Tibial nerve (tissue), 4 donors: Measurements from ENCODE around the gene BCL7A. TPM values are rescaled to one million over a fixed set of nuclear protein-coding genes. Genes with fewer than 3 reads are reported as not detected.
"Not testable (repeated sequence)": the region's sequence is repeated elsewhere in the genome, so short reads cannot be mapped to it uniquely, and the experiment has no call there.

Experiments used
- DNase-seq, 2 donors: peaks; one replicate each; pipeline ENCODE4 v3.0.0-alpha.2; 2019; ENCODE audit warnings: low spot score in 2 of 2
- H3K27ac ChIP-seq, 4 donors: fragments of 200-600 bp; sonication (generic) in 3 of 4; one replicate each; pipeline ENCODE4 v1.5.1; 2017 to 2019; ENCODE audit warnings: mild to moderate bottlenecking in 1 of 4
- H3K27me3 ChIP-seq, 2 donors: fragments of 200-600 bp; sonication (generic) in 1 of 2; one replicate each; pipeline versions ENCODE4 v1.5.1 to v1.6.0; 2017 to 2019
- H3K36me3 ChIP-seq, 3 donors: fragments of 200-600 bp; sonication (generic); one replicate each; pipeline ENCODE4 v1.5.1; 2018 to 2019
- H3K4me1 ChIP-seq, 4 donors: fragments of 200-600 bp; sonication (generic) in 3 of 4; one replicate each; pipeline ENCODE4 v1.5.1; 2017 to 2019
- H3K4me3 ChIP-seq, 4 donors: fragments of 200-600 bp; sonication (generic) in 3 of 4; one replicate each; pipeline ENCODE4 v1.5.1; 2017 to 2019; ENCODE audit warnings: mild to moderate bottlenecking in 1 of 4, moderate library complexity in 1 of 4
- H3K9me3 ChIP-seq, 4 donors: fragments of 200-600 bp; sonication (generic) in 3 of 4; one replicate each; pipeline ENCODE4 v1.5.1; 2017 to 2019
- EP300 ChIP-seq, 2 donors: sonication (generic); formaldehyde crosslinking; IDR thresholded peaks; one replicate each; pipeline ENCODE4 v1.6.1; 2017; ENCODE audit warnings: antibody characterized with exemption in 2 of 2, mild to moderate bottlenecking in 1 of 2
- POLR2A ChIP-seq, 2 donors: fragments of 450-650 bp; IDR thresholded peaks; one replicate each; pipeline ENCODE4 v1.6.1; 2017; ENCODE audit warnings: antibody characterized with exemption in 2 of 2, mild to moderate bottlenecking in 2 of 2, moderate library complexity in 2 of 2
- WGBS, 2 donors: methylation state at CpG; one replicate each; pipeline ENCODE4 v1.1.5; 2018; 5-methylcytosine and 5-hydroxymethylcytosine counted together
- total RNA-seq, 4 donors: library from RNA; depleted of rRNA; stranded (reverse); fragments of >200 nt; gene quantifications; one replicate each; pipeline ENCODE4 v1.1.0, GENCODE V29; 2016
- TF ChIP-seq, protein P1 (sequence below), 5 experiments: fragments of 200-600 bp in 3 of 5; fragments of 450-650 bp in 2 of 5; sonication (generic) in 3 of 5; IDR thresholded peaks; one replicate each; pipeline ENCODE4 v1.5.1; 2016 to 2019; ENCODE audit warnings: antibody characterized with exemption in 5 of 5, mild to moderate bottlenecking in 3 of 5, moderate library complexity in 2 of 5

BCL7A gene
- total RNA-seq, 4 donors from 2014 or later = 2.4 to 10.7 (median 5.1) TPM

DNA sequence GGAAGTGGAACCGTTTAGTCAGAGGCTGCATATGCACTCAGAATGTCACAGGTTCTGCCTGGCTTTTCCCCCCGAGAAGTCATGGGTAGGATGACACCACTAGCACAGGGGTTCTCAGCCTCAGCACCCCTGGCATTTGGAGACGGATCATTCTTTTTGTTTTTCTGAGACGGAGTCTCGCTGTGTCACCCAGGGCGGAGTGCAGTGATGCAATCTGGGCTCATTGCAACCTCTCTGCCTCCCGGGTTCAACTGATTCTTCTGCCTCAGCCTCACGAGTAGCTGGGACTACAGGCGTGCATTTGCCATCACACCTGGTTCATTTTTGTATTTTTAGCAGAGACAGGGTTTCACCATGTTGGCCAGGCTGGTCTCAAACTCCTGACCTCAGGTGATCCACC is 28.1 kb downstream of the BCL7A start:
- 87 to 89% methylated on average over 9 of the region's 9 CpGs for WGBS, 2 donors
- Histone ChIP-seq H3K27me3 (no peaks in the 10 kb centered on the region), H3K4me1 (peaks cover 0 to 14% (median 2%) of the 10 kb centered on the region in 4 donors), H3K36me3 (peaks cover 0 to 28% (median 0%) of the 10 kb centered on the region in 3 donors), H3K4me3 (no peak overlapping the region), H3K27ac (no peak overlapping the region), H3K9me3 (peaks cover 0 to 3% (median 0%) of the 10 kb centered on the region in 4 donors)
- no peak for DNase-seq
- TF ChIP-seq POLR2A (IDR thresholded peaks at IDR 0.05) = no peak
- TF ChIP-seq, protein P1, sequence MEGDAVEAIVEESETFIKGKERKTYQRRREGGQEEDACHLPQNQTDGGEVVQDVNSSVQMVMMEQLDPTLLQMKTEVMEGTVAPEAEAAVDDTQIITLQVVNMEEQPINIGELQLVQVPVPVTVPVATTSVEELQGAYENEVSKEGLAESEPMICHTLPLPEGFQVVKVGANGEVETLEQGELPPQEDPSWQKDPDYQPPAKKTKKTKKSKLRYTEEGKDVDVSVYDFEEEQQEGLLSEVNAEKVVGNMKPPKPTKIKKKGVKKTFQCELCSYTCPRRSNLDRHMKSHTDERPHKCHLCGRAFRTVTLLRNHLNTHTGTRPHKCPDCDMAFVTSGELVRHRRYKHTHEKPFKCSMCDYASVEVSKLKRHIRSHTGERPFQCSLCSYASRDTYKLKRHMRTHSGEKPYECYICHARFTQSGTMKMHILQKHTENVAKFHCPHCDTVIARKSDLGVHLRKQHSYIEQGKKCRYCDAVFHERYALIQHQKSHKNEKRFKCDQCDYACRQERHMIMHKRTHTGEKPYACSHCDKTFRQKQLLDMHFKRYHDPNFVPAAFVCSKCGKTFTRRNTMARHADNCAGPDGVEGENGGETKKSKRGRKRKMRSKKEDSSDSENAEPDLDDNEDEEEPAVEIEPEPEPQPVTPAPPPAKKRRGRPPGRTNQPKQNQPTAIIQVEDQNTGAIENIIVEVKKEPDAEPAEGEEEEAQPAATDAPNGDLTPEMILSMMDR (IDR thresholded peaks at IDR 0.05) = no peak
- TF ChIP-seq EP300 (IDR thresholded peaks at IDR 0.05) = no peak

DNA sequence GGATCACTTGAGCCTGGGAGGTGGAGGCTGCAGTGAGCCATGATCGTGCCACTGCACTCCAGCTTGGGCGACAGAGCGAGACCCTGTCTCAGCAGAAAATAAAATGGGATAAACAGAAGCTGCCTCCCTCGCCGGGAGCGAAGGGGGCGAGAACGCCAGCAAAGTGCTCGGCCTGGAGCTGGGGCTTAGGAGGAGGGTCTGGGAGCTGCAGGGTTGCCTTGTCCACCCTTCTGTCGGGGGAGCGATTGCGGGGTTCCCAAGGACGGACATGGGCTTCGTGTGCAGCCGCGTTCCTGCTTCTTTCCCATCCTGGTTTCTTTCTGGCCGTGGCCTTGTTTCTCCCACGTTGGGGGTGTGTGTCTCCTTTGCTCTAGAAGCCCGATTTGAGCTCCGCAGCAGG is 29.0 kb downstream of the BCL7A start:
- Histone ChIP-seq H3K4me1 (peaks cover 0 to 14% (median 2%) of the 10 kb centered on the region in 4 donors), H3K27me3 (no peaks in the 10 kb centered on the region), H3K9me3 (no peaks in the 10 kb centered on the region), H3K27ac (no peak overlapping the region), H3K4me3 (no peak overlapping the region), H3K36me3 (peaks cover 0 to 23% (median 0%) of the 10 kb centered on the region in 3 donors)
- WGBS, 2 donors = 92 to 93% methylated on average over 20 of the region's 20 CpGs
- no peak for DNase-seq
- no peak for TF ChIP-seq POLR2A (IDR thresholded peaks at IDR 0.05)
- TF ChIP-seq, protein P1 (IDR thresholded peaks at IDR 0.05) = no peak

DNA sequence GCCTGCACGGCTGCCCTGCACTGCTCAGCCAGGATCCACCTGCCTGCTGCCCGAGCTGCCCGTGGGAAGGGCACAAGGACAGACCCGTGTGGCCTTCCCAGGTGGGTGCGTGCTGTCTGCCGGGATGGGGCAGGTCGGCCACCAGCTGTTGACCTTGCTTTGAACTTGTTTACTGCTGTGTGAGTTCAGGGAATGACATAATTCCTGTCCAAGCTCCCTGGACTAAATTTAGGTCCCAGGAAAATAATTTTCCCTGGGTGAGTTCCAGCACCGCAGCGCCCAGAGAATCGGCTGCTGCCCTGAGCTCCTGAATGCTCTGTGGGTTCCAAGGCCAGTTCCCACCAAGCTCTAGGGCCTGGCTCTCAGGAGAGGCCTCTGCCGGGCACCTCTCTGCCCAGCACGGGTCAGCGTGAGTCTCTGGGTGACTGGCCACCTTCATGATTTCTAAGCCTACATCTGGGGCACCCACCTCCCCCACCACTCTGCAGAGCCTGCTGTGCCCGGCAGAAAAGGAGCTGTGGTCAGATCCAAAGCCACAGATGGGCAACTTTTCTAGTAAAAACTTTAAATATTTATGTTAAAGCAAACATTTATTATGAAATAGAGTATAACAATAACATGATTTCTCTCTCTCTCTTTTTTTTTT is 29.7 kb downstream of the BCL7A start:
- 55 to 70% methylated on average over 9 to 13 of the region's 14 CpGs for WGBS, 2 donors
- H3K27ac ChIP-seq = no peak overlapping the region
- no peak for DNase-seq
- no peaks in the 10 kb centered on the region for H3K27me3 ChIP-seq
- TF ChIP-seq POLR2A (IDR thresholded peaks at IDR 0.05) = no peak
- TF ChIP-seq, protein P1 (IDR thresholded peaks at IDR 0.05) = no peak
- TF ChIP-seq EP300 (IDR thresholded peaks at IDR 0.05) = no peak
- H3K4me3 ChIP-seq = no peak overlapping the region
- H3K36me3 ChIP-seq = peaks cover 0 to 23% (median 0%) of the 10 kb centered on the region in 3 donors
- H3K4me1 ChIP-seq = peaks cover 0 to 14% (median 2%) of the 10 kb centered on the region in 4 donors
- H3K9me3 ChIP-seq = no peaks in the 10 kb centered on the region

DNA sequence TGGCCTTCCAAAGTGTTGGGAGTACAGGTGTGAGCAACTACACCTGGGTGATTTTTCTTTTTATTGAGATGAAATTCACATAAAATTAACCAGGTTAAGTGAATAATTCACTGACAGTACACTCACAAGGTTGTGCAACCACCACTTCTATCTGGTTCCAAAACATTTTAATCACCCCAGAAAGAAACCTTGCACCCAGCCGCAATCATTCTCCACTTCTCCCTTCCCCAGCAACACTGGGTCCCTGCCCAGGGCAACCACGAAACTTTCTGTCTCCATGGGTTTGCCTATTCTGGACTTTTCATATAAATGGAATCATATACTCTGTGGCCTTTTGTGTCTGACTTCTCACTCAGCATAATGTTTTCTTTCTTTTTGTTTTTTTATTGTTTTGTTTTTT is 30.6 kb downstream of the BCL7A start:
- no peaks in the 10 kb centered on the region for H3K9me3 ChIP-seq
- H3K27ac ChIP-seq = no peak overlapping the region
- peaks cover 0 to 14% (median 2%) of the 10 kb centered on the region in 4 donors for H3K4me1 ChIP-seq
- 74 to 79% methylated on average over 2 of the region's 2 CpGs for WGBS, 2 donors
- H3K4me3 ChIP-seq = no peak overlapping the region
- H3K36me3 ChIP-seq = peaks cover 0 to 23% (median 0%) of the 10 kb centered on the region in 3 donors
- no peak for DNase-seq
- H3K27me3 ChIP-seq = no peaks in the 10 kb centered on the region
- TF ChIP-seq EP300 (IDR thresholded peaks at IDR 0.05) (no peak), POLR2A (IDR thresholded peaks at IDR 0.05) (no peak)
- TF ChIP-seq, protein P1 (IDR thresholded peaks at IDR 0.05) = no peak

DNA sequence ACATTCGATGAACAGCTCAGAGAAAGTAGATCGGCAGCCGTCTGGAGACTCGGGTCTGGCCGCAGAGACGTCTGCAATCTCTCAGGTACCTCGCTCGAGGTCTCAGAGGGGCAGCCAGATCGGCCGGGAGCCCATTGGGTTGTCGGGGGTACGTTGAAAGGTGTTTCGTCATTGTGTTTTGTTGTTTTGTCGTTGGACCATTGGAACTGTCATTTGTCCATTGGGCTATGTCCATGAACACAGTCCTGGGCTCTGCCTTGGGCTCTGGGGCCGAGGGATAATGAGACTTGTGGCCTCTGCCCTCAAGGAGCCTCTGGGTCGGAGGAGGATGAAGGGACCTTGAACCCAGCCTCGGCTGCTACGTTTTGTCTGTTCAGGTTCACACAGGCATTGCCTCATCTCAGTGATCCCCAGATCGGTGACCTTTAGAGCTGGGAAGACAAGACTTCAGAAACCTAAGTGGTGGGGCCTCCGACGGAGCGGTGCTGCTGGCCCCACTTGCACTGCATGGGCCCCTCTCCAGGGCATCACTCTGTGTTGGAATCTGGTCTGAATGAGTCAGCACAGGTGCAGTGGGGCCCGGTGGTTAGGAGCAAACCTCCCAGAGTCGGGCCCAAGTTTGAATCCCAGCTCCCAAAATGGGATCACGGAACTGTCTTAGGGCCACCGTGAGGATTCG is 33.3 kb downstream of the BCL7A start:
- H3K27me3 ChIP-seq = no peaks in the 10 kb centered on the region
- H3K36me3 ChIP-seq = peaks cover 0 to 43% (median 0%) of the 10 kb centered on the region in 3 donors
- TF ChIP-seq, protein P1 (IDR thresholded peaks at IDR 0.05) = no peak
- TF ChIP-seq POLR2A (IDR thresholded peaks at IDR 0.05) = no peak
- TF ChIP-seq EP300 (IDR thresholded peaks at IDR 0.05) = no peak
- peaks cover 0 to 14% (median 2%) of the 10 kb centered on the region in 4 donors for H3K4me1 ChIP-seq
- H3K27ac ChIP-seq = no peak overlapping the region
- no peaks in the 10 kb centered on the region for H3K9me3 ChIP-seq
- no peak for DNase-seq
- no peak overlapping the region for H3K4me3 ChIP-seq
- WGBS, 2 donors = 91 to 93% methylated on average over 22 to 26 of the region's 27 CpGs

DNA sequence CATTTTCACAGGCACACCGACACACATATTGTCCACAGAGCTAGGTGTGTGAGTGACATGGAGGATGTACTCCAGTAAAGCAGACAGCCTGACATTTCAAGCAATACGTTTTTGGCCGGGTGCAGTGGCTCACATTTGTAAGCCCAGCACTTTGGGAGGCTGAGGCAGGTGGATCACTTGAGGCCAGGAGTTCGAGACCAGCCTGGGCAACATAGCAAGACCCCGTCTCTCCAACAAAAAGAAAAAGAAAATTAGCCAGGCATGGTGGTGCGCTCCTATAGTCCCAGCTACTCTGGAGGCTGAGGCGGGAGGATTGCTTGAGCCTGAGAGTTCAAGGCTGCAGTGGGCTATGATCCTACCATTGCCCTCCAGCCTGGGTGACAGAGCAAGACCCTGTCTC is 34.7 kb downstream of the BCL7A start:
- WGBS, 2 donors = 91 to 96% methylated on average over 7 of the region's 7 CpGs

More for the DNA sequence above, 34.7 kb downstream of the BCL7A start:
- not testable (repeated sequence) for DNase-seq, H3K4me1 ChIP-seq, H3K27me3 ChIP-seq, H3K4me3 ChIP-seq, H3K9me3 ChIP-seq, H3K27ac ChIP-seq
- peaks cover 0 to 51% (median 0%) of the 10 kb centered on the region in 3 donors for H3K36me3 ChIP-seq
